Activated naive CD4-positive, alpha-beta T cell (primary cell): ENCODE measurements around the gene PTGER1.
"Not testable (repeated sequence)": the region's sequence is repeated elsewhere in the genome, so short reads cannot be mapped to it uniquely, and the experiment has no call there.

ENCODE experiments used
- DNase-seq, 4 experiments: peaks; one replicate each; lab custom pipeline; 2025; lab: John Stamatoyannopoulos, UW

The PTGER1 gene

GRCh38 chr19:14473978-14474578 lies 1.1 kb downstream of the PTGER1 start:
- DNase-seq: no peak

GRCh38 chr19:14473073-14473977 lies 1.8 kb downstream of the PTGER1 start:
- no peak for DNase-seq

GRCh38 chr19:14472202-14472938 lies 2.8 kb downstream of the PTGER1 start:
- DNase-seq: peak; percentile 82 to 91 (median 84)

GRCh38 chr19:14471436-14472187 lies 3.5 kb downstream of the PTGER1 start:
- DNase-seq: no peak

- no peak for DNase-seq
Measured at GRCh38 chr19:14470031-14470876, 4.9 kb downstream of the PTGER1 start.

DNA sequence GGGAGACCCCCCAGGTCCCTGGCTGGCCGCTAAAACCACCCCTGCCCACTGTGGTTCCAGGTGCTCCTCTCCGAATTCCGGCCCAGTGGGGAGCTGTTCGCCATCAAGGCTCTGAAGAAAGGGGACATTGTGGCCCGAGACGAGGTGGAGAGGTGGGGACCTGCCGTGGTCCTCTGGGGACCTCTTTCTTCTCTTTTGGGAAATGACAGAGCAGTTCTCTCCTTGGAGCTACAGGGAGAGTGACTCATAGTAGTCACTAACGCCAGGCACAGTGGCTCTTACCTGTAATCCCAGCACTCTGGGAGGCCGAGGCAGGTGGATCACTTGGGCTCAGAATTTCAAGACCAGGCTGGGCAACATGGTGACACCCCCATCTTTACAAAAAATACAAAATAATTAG lies 7.3 kb downstream of the PTGER1 start:
- DNase-seq: no peak

DNA sequence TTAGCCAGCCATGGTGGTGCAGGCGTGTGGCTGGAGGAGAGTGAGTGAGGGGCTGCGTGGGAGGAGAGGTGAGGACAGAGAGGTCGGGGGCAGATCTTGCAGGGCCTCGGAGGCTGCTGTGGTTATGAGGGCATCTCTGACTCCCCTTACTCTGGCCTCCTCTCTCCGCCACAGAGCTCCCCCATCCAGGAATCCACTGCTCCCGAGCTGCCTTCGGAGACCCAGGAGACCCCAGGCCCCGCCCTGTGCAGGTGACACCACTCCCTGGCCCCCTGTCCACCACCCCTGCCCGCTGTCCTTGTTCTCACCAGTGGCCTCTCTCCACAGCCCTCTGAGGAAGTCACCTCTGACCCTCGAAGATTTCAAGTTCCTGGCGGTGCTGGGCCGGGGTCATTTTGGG lies 7.8 kb downstream of the PTGER1 start:
- DNase-seq: no peak

GRCh38 chr19:14463747-14464146 lies 11.4 kb downstream of the PTGER1 start:
- no peak for DNase-seq

- not testable (repeated sequence) for DNase-seq
Measured at GRCh38 chr19:14462401-14462800, 12.8 kb downstream of the PTGER1 start.

DNA sequence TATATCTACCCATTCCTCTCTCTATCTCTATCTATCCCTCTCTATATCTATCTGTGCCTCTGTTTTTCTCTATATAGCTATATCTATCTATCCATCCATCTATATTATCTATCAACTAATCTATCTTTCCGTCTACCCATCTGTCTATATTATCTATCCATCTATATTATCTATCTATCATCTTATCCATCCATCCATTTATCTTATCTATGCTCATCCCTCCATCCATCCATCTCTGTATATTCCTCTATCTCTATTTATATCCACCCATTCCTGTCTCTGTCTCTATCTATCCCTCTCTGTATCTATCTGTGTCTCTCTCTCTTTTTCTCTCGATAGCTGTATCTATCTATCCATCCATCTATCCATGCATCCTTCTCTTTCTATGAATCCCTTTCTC lies 14.2 kb downstream of the PTGER1 start:
- DNase-seq: no peak

GRCh38 chr19:14459703-14460102 lies 15.5 kb downstream of the PTGER1 start:
- DNase-seq: no peak

DNA sequence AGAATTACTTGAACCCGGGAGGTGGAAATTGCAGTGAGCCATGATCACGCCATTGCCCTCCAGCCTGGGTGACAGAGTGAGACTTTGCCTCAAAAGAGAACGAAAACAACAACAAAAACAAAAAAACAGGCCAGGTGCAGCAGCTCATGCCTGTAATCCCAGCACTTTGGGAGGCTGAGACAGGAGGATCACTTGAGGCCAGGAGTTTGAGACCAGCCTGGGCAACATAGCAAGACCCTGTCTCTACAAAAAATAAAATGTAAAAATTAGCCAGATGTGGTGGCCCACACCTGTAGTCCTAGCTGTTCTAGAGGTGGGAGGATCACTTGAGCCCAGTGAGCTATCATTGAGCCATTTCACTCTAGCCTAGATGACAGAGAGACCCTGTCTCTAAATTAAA lies 22.9 kb downstream of the PTGER1 start:
- DNase-seq: not testable (repeated sequence)

DNA sequence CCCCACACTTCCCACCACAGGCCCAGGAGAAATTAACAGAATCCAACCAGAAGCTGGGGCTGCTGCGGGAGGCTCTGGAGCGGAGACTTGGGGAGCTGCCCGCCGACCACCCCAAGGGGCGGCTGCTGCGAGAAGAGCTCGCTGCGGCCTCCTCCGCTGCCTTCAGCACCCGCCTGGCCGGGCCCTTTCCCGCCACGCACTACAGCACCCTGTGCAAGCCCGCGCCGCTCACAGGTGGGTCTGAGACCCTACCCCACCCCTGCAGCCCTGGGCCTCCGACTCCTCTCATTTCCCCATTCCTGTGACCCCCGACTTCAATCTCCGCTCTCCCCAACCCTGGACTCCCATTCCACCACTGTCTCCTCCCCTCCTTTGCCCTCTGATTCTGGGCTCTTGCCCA lies 24.3 kb downstream of the PTGER1 start:
- no peak for DNase-seq

DNA sequence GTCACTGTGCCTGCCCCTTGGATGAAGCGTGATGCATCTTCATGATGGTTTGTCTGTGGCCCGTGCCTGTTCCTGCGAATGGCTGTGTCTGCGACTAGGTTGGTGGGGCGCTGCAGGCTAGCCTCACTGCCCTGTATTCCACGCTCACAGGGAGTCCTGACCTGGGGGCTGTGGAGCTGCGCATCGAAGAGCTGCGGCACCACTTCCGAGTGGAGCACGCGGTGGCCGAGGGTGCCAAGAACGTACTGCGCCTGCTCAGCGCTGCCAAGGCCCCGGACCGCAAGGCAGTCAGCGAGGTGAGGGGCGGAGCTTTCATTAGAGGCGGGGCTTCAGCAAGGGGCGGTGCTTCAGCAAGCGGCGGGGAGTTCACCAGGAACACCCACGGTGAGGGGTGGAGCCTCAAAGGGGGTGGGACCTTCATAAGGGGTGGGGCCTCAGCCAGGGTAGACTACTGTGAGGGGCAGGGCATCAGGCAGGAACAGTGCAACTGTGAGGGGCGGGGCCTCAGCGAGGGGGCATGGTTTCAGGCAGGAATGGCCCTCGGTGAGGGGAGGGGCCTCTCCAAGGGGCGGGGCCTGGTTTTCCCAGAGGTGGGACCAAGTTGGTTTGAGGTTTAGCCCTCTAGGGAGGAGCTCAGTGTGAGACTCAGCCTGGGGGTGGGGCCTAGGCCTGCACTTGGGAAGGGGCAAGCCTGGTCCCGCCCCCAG lies 24.8 kb downstream of the PTGER1 start:
- peak in 2 of 4 experiments; percentile 17 to 32 for DNase-seq

DNA sequence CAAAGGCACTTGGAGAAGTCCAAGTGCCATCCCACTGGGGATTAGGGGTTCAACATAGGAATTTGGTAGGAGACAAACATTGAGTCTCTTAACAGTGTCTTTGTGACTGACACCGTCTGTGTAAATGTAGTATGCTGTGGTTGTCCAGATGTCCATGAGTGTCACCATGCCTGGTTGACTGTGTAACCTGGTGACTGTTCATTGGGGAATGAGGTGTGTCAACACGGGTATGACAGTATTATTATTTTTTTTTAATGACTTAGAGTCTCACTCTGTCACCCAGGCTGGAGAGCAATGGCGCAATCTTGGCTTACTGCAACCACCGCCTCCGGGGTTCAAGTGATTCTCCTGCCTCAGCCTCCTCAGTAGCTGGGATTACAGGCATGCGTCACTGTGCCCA lies 25.8 kb downstream of the PTGER1 start:
- DNase-seq: no peak

GRCh38 chr19:14446336-14447036 lies 28.7 kb downstream of the PTGER1 start:
- DNase-seq: no peak

DNA sequence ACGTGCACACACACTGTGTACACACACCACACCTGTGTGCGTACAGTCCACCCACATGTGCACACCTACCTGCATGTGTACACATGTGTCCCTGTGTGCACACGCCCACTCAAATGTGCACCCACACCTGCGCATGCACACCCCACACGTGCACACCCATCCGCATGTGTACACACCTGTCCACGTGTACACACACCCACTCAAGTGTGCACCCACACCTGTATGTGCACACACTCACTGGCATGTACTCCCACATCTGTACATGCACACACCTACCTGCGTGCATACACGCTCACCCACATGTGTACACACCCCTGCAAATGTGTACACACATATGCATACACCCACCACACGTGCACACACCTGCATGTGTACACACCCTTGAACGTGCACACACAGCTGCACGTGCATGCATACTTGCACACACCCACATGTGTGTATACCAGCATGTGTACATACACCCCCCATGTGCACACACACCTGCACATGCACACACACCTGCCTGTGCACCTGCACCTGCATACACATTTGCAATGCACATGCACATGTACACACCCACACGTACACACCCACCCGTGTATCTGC lies 31.4 kb downstream of the PTGER1 start:
- DNase-seq: no peak

GRCh38 chr19:14442891-14443631 lies 32.1 kb downstream of the PTGER1 start:
- no peak for DNase-seq
